ENCODE measurements around the gene CTU2.

CTU2 gene

GRCh38 chr16:88721815-88722755 lies 15.8 kb downstream of the CTU2 start:
- ChIA-PET CTCF (interaction anchor here (0.9 to 3.1 kb wide), 2 partner anchors 15 to 21 kb away, joined by 5 to 17 read pairs; no protein-coding TSS in a partner anchor), POLR2A (no interaction called here)
- no peak for TF ChIP-seq CTCF (IDR thresholded peaks at IDR 0.05; ENCODE audit: control extremely low read depth, extremely low read depth, low read depth, missing control alignments)
- DNase-seq (ENCODE audit: extremely low spot score), result no peak

GRCh38 chr16:88722784-88723506 lies 16.6 kb downstream of the CTU2 start:
- TF ChIP-seq CTCF (IDR thresholded peaks at IDR 0.05; ENCODE audit: control extremely low read depth, extremely low read depth, low read depth, missing control alignments), result no peak
- no peak for DNase-seq (ENCODE audit: extremely low spot score)
- ChIA-PET CTCF (interaction anchor here (0.9 to 3.1 kb wide), 2 partner anchors 14 to 20 kb away, joined by 5 to 17 read pairs; no protein-coding TSS in a partner anchor), POLR2A (no interaction called here)

GRCh38 chr16:88723507-88723887 lies 17.2 kb downstream of the CTU2 start:
- DNase-seq (ENCODE audit: extremely low spot score), result no peak
- CTCF ChIA-PET, result no interaction called here
- no peak for TF ChIP-seq CTCF (IDR thresholded peaks at IDR 0.05; ENCODE audit: control extremely low read depth, extremely low read depth, low read depth, missing control alignments)
- POLR2A ChIA-PET, result no interaction called here

- no peak for DNase-seq (ENCODE audit: extremely low spot score)
- TF ChIP-seq CTCF (IDR thresholded peaks at IDR 0.05; ENCODE audit: control extremely low read depth, extremely low read depth, low read depth, missing control alignments), result no peak
- ChIA-PET CTCF (interaction anchor here (1.6 kb wide), 1 partner anchor 13 kb away, joined by 7 read pairs; no protein-coding TSS in a partner anchor), POLR2A (no interaction called here)
These were observed 17.6 kb downstream of the CTU2 start for GRCh38 chr16:88723911-88724310.

- no peak for DNase-seq (ENCODE audit: extremely low spot score)
- POLR2A ChIA-PET, result no interaction called here
- CTCF ChIA-PET, result interaction anchor here (1.6 kb wide), 1 partner anchor 12 kb away, joined by 7 read pairs; no protein-coding TSS in a partner anchor
- TF ChIP-seq CTCF (IDR thresholded peaks at IDR 0.05; ENCODE audit: control extremely low read depth, extremely low read depth, low read depth, missing control alignments), result no peak
These were observed 18.7 kb downstream of the CTU2 start for GRCh38 chr16:88724855-88725555.

All from GM10248 (cell line).